EL (cell line): ENCODE results near the gene CCDC127.
"Not testable (repeated sequence)": the region's sequence is repeated elsewhere in the genome, so short reads cannot be mapped to it uniquely, and the experiment has no call there.

Experiments
- DNase-seq: peaks from one replicate; pipeline ENCODE4 v3.0.0-alpha.2; 2016

Gene CCDC127

GRCh38 chr5:217494-218456 is at the start of gene CCDC127, which contains the start of gene SDHA:
TSS of gene CCDC127 (minus strand) at chr5:218153. CDS start at chr5:216849, 1,304 bp downstream.
TSS of gene SDHA (plus strand) at chr5:218320. CDS start at chr5:218356, 36 bp downstream.
- DNase-seq = peak; percentile 93

GRCh38 chr5:267716-268115 is 49.8 kb upstream of the CCDC127 start:
- DNase-seq = no peak

GRCh38 chr5:266311-267026 is 48.5 kb upstream of the CCDC127 start:
- DNase-seq = peak; percentile 46

- DNase-seq = no peak
Observed at GRCh38 chr5:264338-264737, 46.4 kb upstream of the CCDC127 start.

- DNase-seq = peak; percentile 96
Observed at GRCh38 chr5:263275-263974, 45.5 kb upstream of the CCDC127 start.

GRCh38 chr5:257148-257547 is 39.2 kb upstream of the CCDC127 start:
- no peak for DNase-seq

GRCh38 chr5:256347-256746 is 38.4 kb upstream of the CCDC127 start:
- not testable (repeated sequence) for DNase-seq

GRCh38 chr5:255116-255515 is 37.2 kb upstream of the CCDC127 start:
- DNase-seq = not testable (repeated sequence)

- DNase-seq = not testable (repeated sequence)
Observed at GRCh38 chr5:254322-254721, 36.4 kb upstream of the CCDC127 start.

GRCh38 chr5:252546-252945 is 34.6 kb upstream of the CCDC127 start:
- DNase-seq = no peak

- DNase-seq = not testable (repeated sequence)
Observed at GRCh38 chr5:251975-252374, 34.0 kb upstream of the CCDC127 start.

- not testable (repeated sequence) for DNase-seq
Observed at GRCh38 chr5:251538-251937, 33.6 kb upstream of the CCDC127 start.

GRCh38 chr5:251016-251415 is 33.1 kb upstream of the CCDC127 start:
- DNase-seq = not testable (repeated sequence)

- DNase-seq = not testable (repeated sequence)
Observed at GRCh38 chr5:250396-250795, 32.4 kb upstream of the CCDC127 start.

GRCh38 chr5:245717-246116 is 27.8 kb upstream of the CCDC127 start:
- DNase-seq = not testable (repeated sequence)

GRCh38 chr5:243683-244367 is 25.9 kb upstream of the CCDC127 start:
- not testable (repeated sequence) for DNase-seq

- DNase-seq = peak; percentile 59
Observed at GRCh38 chr5:241045-241669, 23.2 kb upstream of the CCDC127 start.

GRCh38 chr5:240550-240949 is 22.6 kb upstream of the CCDC127 start:
- DNase-seq = not testable (repeated sequence)

GRCh38 chr5:237931-238330 is 20.0 kb upstream of the CCDC127 start:
- not testable (repeated sequence) for DNase-seq

- not testable (repeated sequence) for DNase-seq
Observed at GRCh38 chr5:235527-235926, 17.6 kb upstream of the CCDC127 start.

GRCh38 chr5:234450-234849 is 16.5 kb upstream of the CCDC127 start:
- no peak for DNase-seq

GRCh38 chr5:233426-233825 is 15.5 kb upstream of the CCDC127 start:
- DNase-seq = not testable (repeated sequence)
